Adrenal gland (tissue), 5 donors: Measurements from ENCODE around the gene LIMK1.

ENCODE experiments used
- CTCF ChIP-seq, 6 experiments: fragments of 450-650 bp in 4 of 6; fragments of 200-600 bp in 2 of 6; sonication (generic) in 1 of 6; IDR thresholded peaks; 1 replicate in 5 of 6; 2 replicates in 1 of 6; pipeline versions ENCODE4 v1.5.1 to v1.8.0; 2016 to 2021; ENCODE audit warnings: antibody characterized with exemption in 6 of 6, mild to moderate bottlenecking in 2 of 6, moderate library complexity in 1 of 6
- POLR2A ChIP-seq, 2 donors: fragments of 450-650 bp; IDR thresholded peaks; one replicate each; pipeline ENCODE4 v1.6.1; 2017; ENCODE audit warnings: antibody characterized with exemption in 2 of 2, mild to moderate bottlenecking in 2 of 2, moderate library complexity in 1 of 2
- donor health status: DM: no; HTN: no; CAD: no.

- TF ChIP-seq CTCF (IDR thresholded peaks at IDR 0.05) (no peak), POLR2A (IDR thresholded peaks at IDR 0.05) (no peak)
Observed at GRCh38 chr7:74047804-74048380, 35.7 kb upstream of the LIMK1 start.
